Measurements from ENCODE around the gene DGKQ. TPM values are rescaled to one million over a fixed set of nuclear protein-coding genes. Genes with fewer than 3 reads are reported as not detected.

The DGKQ gene
- total and polyA plus RNA-seq, 2 of the 8 experiments (the other 6 are each of a cell fraction or from before 2014, with no cell fraction given) = 7.3 to 9.7 TPM

DNA sequence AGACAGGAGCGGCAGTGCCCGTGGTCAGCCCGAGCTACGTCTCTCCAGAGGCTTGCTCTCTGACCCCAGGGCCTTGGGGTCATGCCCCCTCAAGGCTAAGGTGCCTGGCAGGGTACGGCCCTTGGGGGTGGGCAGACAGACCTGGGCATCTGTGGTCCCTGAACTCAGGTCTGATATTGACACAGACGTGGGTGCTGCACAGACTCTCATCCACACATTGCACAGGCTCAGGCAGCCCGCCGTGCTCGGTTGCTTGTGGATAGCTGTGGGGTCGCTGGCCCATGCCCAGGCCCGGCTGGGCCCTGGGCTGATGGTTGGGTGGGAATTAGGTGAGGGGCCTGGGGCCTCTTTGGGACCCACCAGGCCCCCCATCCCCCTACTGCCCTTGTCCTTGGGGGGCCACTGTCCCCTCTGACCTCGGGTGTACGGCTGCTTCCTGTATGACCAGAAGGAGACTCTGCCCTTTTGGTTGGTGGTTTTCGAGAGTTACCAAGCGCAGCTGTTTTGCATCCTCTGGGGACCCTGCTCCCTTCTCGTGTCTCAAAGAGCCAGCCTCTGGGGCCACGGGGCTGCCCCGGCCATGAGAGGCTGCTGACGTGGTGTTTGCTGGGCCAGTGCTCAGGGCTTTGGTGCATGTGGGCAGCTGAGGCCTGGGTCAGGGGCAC is 48.1 kb upstream of the DGKQ start:
- H2AFZ ChIP-seq (ENCODE audit: low read length) = no peak overlapping the region
- no peak overlapping the region for H2BK120ac ChIP-seq (replicated peaks; ENCODE audit: low read depth, low read length)
- H3K9me3 ChIP-seq (ENCODE audit: insufficient read depth in 2 of 2, low read depth in 1 of 2, low read length in 1 of 2) = no peaks in the 10 kb centered on the region
- no peak for DNase-seq (ENCODE audit: low read depth in 1 of 2, low spot score in 2 of 2)
- no peak overlapping the region for H3K18ac ChIP-seq (ENCODE audit: extremely low read depth, low read length)
- H3K4me1 ChIP-seq (replicated peaks in 1 of 4; ENCODE audit: control insufficient read depth in 3 of 4, insufficient read depth in 4 of 4, low read length in 3 of 4) = peaks cover 0 to 10% (median 5%) of the 10 kb centered on the region in 4 experiments; a peak in 5 of 7 replicates
- no peak overlapping the region for H2AK5ac ChIP-seq (ENCODE audit: low read depth, low read length)
- no peak overlapping the region for H3K23ac ChIP-seq (ENCODE audit: insufficient read length)
- H4K8ac ChIP-seq (ENCODE audit: extremely low read depth, insufficient read depth, low read length) = no peak overlapping the region
- H3K27ac ChIP-seq (ENCODE audit: low read depth, low read length) = no peak overlapping the region
- no peak overlapping the region for H4K5ac ChIP-seq (ENCODE audit: insufficient read length, low read depth, low read length)
- no peak overlapping the region for H2BK15ac ChIP-seq (ENCODE audit: low read length)
- H2BK12ac ChIP-seq (ENCODE audit: low read depth, low read length) = no peak overlapping the region
- H3K4ac ChIP-seq (replicated peaks; ENCODE audit: insufficient read length, low read depth, low read length) = no peak overlapping the region
- H3K56ac ChIP-seq (replicated peaks; ENCODE audit: insufficient read length, low read depth, low read length) = no peak overlapping the region
- H2BK20ac ChIP-seq (ENCODE audit: low read length) = no peak overlapping the region
- no peak overlapping the region for H3K9ac ChIP-seq (replicated peaks in 1 of 4; ENCODE audit: extremely low read depth in 1 of 4, low read depth in 3 of 4, low read length in 3 of 4)
- no peak overlapping the region for H3K4me3 ChIP-seq (ENCODE audit: extremely low read depth in 1 of 4, insufficient read depth in 2 of 4, low read depth in 3 of 4, low read length in 4 of 4)
- ChIA-PET CTCF (ENCODE audit: partially characterized antibody) (interaction anchor here (1.1 kb wide), 1 partner anchor 726 kb away, joined by 3 read pairs; no protein-coding TSS in a partner anchor), POLR2A (ENCODE audit: partially characterized antibody) (no interaction called here)
- no peaks in the 10 kb centered on the region; the same call in 1 of the 2 replicates for H3K23me2 ChIP-seq (ENCODE audit: low read depth, low read length)
- H3K79me1 ChIP-seq (ENCODE audit: low read depth, low read length) = peaks cover 6% of the 10 kb centered on the region
- WGBS, 2 experiments (ENCODE audit: extremely low coverage in 1 of 2, insufficient coverage in 1 of 2, insufficient read length in 1 of 2, insufficient replicate concordance in 2 of 2, low coverage in 1 of 2, low lambda C conversion rate in 2 of 2, missing lambda C conversion rate in 1 of 2) = 94% methylated on average over 10 of the region's 19 CpGs; no CpG with 5 or more reads in 1 of the 2 experiments
- no peak overlapping the region for H3K4me2 ChIP-seq (ENCODE audit: insufficient read depth in 1 of 2, low read depth in 2 of 2, low read length in 2 of 2)
- H3K79me2 ChIP-seq (ENCODE audit: control insufficient read depth in 1 of 2, insufficient read depth in 2 of 2, low read length in 2 of 2) = no peaks in the 10 kb centered on the region
- peaks cover 0 to 9% (median 8%) of the 10 kb centered on the region in 4 experiments; a peak in 5 of 8 replicates for H3K36me3 ChIP-seq (ENCODE audit: control insufficient read depth in 2 of 4, insufficient read depth in 4 of 4, low read length in 3 of 4)
- H3K14ac ChIP-seq (ENCODE audit: insufficient read length) = no peak overlapping the region
- no peak for FAIRE-seq
- H4K91ac ChIP-seq (replicated peaks; ENCODE audit: insufficient read length, low read length) = no peak overlapping the region
- 0 out of 7 replicates have a peak, but pooled peaks cover 0 to 5% (median 0%) of the 10 kb centered on the region in 4 experiments for H3K27me3 ChIP-seq (replicated peaks in 1 of 4; ENCODE audit: control insufficient read depth in 3 of 4, extremely low read depth in 1 of 4, insufficient read depth in 3 of 4, low read length in 3 of 4)
- H4K20me1 ChIP-seq (replicated peaks in 1 of 2; ENCODE audit: control insufficient read depth in 1 of 2, insufficient read depth in 2 of 2, low read length in 2 of 2) = peaks cover 2 to 22% of the 10 kb centered on the region in 2 experiments
- H2BK5ac ChIP-seq (ENCODE audit: low read depth, low read length) = no peak overlapping the region

All from H1 (cell line).